Upper lobe of left lung (tissue), 4 donors: ENCODE results near the gene CAPN11.

Experiments
- CTCF ChIP-seq, 6 experiments: fragments of 450-650 bp in 4 of 6; fragments of 200-600 bp in 2 of 6; sonication (generic) in 2 of 6; IDR thresholded peaks; one replicate each; pipeline ENCODE4 v1.5.1; 2016 to 2019; ENCODE audit warnings: antibody characterized with exemption in 6 of 6
- EP300 ChIP-seq, 4 donors: sonication (generic); formaldehyde crosslinking; IDR thresholded peaks; one replicate each; pipeline ENCODE4 v1.5.1; 2017; ENCODE audit warnings: antibody characterized with exemption in 4 of 4, control low read depth in 2 of 4
- POLR2A ChIP-seq, 4 donors: fragments of 450-650 bp; IDR thresholded peaks; one replicate each; pipeline ENCODE4 v1.5.1; 2016 to 2017; ENCODE audit warnings: antibody characterized with exemption in 4 of 4, mild to moderate bottlenecking in 2 of 4
- POLR2AphosphoS5 ChIP-seq, 2 donors: sonication (generic); formaldehyde crosslinking; IDR thresholded peaks; one replicate each; pipeline ENCODE4 v1.5.1; 2017; ENCODE audit warnings: antibody characterized with exemption in 2 of 2

- TF ChIP-seq CTCF (IDR thresholded peaks at IDR 0.05) (no peak), POLR2A (IDR thresholded peaks at IDR 0.05) (no peak), POLR2AphosphoS5 (IDR thresholded peaks at IDR 0.05) (no peak), EP300 (IDR thresholded peaks at IDR 0.05) (no peak)
Observed at GRCh38 chr6:44169154-44169553, 10.5 kb downstream of the CAPN11 start.
